Ishikawa (cell line): Measurements from ENCODE around the gene ESYT1.

Experiments used
- CEBPB ChIP-seq: IDR thresholded peaks from 2 replicates; pipeline ENCODE4 v1.6.1; 2012
- CREB1 ChIP-seq: IDR thresholded peaks from 2 replicates; pipeline ENCODE4 v1.6.1; 2012; ENCODE audit warnings: low read depth
- EP300 ChIP-seq: IDR thresholded peaks from 2 replicates; pipeline ENCODE4 v1.6.1; 2012; ENCODE audit warnings: borderline replicate concordance
- FOXM1 ChIP-seq: IDR thresholded peaks from 2 replicates; pipeline ENCODE4 v1.6.1; 2012; ENCODE audit warnings: low read depth, borderline replicate concordance
- NFIC ChIP-seq: IDR thresholded peaks from 2 replicates; pipeline ENCODE4 v1.6.1; 2012
- RAD21 ChIP-seq: IDR thresholded peaks from 2 replicates; pipeline ENCODE4 v1.6.1; 2012; ENCODE audit warnings: low read depth
- TAF1 ChIP-seq: IDR thresholded peaks from 2 replicates; pipeline ENCODE4 v1.6.1; 2012; ENCODE audit warnings: low read depth, mild to moderate bottlenecking
- YY1 ChIP-seq: IDR thresholded peaks from 2 replicates; pipeline ENCODE4 v1.6.1; 2012; ENCODE audit warnings: low read depth
- ZBTB7A ChIP-seq: IDR thresholded peaks from 2 replicates; pipeline ENCODE4 v1.6.1; 2012; ENCODE audit warnings: low read depth
- TF ChIP-seq, protein P1 (sequence below): IDR thresholded peaks from 2 replicates; pipeline ENCODE4 v1.6.1; 2012

DNA sequence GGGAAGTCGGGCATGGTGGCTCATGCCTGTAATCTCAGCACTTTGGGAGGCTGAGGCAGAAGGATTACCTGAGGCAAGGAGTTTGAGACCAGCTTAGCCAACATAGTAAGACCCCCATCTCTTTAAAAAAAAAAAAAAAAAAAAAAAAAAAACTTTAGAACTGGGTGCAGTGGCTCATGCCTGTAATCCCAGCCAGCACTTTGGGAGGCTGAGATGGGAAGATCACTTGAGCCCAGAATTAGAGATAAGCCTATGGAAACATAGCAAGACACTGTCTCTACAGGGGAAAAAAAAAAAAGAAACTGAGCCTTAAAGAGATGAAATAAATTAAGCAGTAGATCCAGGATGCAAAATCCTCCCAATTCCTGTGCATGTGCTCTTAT is 25.4 kb upstream of the ESYT1 start:
- TF ChIP-seq RAD21 (no peak), EP300 (no peak), TAF1 (no peak), YY1 (no peak), FOXM1 (no peak), ZBTB7A (no peak), NFIC (no peak), CREB1 (no peak), CEBPB (no peak)
- TF ChIP-seq, protein P1, sequence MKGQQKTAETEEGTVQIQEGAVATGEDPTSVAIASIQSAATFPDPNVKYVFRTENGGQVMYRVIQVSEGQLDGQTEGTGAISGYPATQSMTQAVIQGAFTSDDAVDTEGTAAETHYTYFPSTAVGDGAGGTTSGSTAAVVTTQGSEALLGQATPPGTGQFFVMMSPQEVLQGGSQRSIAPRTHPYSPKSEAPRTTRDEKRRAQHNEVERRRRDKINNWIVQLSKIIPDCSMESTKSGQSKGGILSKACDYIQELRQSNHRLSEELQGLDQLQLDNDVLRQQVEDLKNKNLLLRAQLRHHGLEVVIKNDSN, result no peak
